CD4-positive, alpha-beta T cell treated with Interferon alpha-2 for 1 hour (primary cell): ENCODE measurements around the gene CNDP1.
"Not testable (repeated sequence)": the region's sequence is repeated elsewhere in the genome, so short reads cannot be mapped to it uniquely, and the experiment has no call there.

Source experiments
- DNase-seq, 2 donors: peaks; one replicate each; pipeline ENCODE4 v3.0.0-alpha.2; 2020 to 2022

Gene CNDP1

GRCh38 chr18:74549591-74550104, 15.3 kb downstream of the CNDP1 start:
- DNase-seq = no peak

DNA sequence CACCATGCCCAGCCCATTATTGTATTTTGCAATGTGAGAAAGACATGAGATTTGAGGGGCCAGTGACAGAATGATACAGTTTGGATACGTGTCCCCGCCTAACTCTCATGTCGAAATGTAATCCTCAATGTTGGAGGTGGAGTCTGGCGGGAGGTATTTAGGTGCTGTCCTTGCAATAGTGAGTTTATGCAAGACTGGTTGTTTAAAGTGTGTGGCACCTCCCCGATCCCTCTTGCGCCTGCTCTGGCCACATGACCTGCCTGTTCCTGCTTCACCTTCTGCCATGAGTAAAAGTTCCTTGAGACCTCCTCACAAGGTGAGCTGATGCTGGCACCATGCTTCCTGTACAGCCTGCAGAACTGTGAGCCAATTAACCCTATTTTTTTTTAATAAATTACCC, 16.6 kb downstream of the CNDP1 start:
- DNase-seq = no peak

- no peak for DNase-seq
Observed at GRCh38 chr18:74551452-74551851, 17.2 kb downstream of the CNDP1 start.

GRCh38 chr18:74551936-74552555, 17.7 kb downstream of the CNDP1 start:
- peak; percentile 74 to 77 for DNase-seq

GRCh38 chr18:74556126-74556525, 21.8 kb downstream of the CNDP1 start:
- DNase-seq = no peak

DNA sequence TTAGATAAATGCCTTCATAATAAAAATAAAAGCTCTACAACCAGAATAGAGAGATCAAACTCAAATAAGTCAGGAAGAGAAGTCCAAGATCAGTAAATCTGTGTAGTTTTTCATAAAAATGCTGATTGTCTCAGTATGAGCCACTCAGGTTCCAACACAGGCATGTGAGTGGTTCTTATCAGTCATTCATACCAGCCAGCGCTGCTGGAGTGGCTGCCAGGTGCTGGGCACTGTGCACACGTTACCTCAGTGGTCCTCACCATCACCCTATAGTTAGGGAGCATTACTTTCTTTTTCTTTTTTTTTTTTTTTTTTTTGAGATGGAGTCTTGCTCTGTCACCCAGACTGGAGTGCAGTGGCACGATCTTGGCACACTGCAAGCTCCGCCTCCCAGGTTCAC, 23.8 kb downstream of the CNDP1 start:
- no peak for DNase-seq

DNA sequence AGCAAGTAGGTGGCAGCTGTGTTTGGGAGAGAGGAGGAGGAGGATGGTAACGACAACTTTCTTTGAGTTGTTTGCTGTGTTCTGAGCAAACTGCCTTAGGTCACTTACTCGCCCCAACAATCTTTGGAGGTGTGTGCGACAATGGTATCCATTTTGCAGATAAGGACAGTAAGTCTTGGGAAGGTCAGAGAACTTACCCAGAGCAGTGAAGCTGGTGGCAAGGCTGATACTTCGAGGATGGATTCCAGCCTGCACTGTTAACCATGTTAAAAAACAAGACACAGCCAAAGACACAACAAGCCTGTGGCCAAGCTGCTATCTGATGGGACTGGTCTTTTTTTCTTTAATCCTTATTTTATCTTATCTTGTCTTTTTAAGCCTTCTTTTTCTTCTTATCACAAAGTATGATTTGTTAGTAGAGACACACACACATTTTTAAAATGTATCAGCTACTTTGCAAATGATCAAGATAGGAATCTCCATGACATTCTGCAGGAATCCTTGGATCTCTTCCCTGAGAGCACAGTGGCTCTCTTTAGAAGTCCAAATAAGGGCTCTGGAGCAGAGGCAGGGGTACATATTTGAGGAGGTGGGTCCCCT, 27.9 kb downstream of the CNDP1 start:
- DNase-seq = no peak

DNA sequence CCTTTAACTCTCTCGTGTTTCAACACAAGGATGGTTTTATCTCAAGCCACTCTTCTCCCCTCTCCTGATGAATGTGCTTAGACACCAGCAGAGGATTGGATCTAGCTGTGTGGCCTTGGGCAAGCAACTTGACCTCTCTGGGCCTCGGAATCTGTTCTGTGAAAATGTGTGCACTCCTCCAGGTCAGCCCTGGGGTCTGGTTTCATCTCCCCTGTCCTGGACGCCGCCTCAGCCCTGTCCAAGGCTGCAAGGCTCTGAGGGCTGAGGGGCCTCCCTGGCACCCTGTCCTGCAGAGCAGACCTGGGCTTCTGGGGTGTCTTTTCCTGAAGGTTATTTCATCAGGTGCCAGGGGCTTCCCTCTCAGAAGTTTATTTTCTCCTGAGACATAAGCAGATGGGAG, 28.5 kb downstream of the CNDP1 start:
- no peak for DNase-seq

GRCh38 chr18:74563999-74564398, 29.7 kb downstream of the CNDP1 start:
- DNase-seq = no peak

DNA sequence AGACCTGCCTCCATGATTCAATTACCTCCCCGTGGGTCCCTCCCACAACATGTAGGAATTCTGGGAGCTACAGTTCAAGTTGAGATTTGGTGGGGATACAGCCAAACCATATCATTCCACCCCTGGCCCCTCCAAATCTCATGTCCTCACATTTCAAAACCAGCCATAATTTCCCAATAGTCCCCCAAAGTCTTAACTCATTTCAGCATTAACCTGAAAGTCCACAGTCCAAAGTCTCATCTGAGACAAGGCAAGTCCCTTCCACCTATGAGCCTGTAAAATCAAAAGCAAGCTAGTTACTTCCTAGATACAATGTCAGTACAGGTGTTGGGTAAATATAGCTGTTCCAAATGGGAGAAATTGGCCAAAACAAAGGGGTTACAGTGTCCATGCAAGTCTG, 30.9 kb downstream of the CNDP1 start:
- not testable (repeated sequence) for DNase-seq

DNA sequence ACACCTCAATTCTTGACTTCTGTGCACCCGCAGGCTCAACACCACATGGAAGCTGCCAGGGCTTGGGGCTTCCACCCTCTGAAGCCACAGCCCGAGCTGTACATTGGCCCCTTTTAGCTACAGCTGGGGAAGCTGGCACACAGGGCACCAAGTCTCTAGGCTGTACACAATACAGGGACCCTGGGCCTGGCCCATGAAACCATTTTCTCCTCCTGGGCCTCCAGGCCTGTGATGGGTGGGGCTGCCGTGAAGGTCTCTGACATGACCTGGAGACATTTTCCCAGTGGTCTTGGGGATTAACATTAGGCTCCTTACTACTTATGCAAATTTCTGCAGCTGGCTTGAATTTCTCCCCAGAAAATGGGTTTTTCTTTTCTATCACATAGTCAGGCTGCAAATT, 31.7 kb downstream of the CNDP1 start:
- not testable (repeated sequence) for DNase-seq

- no peak for DNase-seq
Observed at GRCh38 chr18:74567822-74568221, 33.5 kb downstream of the CNDP1 start.

DNA sequence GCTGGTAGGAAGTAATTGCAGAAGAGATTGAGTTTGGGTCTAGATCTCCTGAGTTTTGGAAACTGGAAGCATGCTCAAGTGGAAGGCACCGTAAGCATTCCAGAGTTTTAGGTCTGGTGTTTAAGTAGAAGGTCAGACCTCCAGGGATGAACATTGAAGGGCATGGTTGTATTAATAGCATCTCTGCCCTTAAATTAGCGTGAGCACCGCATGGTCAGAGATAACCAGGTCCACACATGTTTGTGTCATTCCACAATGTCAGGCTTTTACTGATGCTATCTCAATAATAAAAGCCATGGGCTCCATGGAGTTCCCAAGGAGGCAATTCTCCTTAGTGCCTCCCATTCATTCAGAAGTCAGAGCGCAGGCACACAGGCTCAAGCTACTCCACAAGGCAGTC, 35.1 kb downstream of the CNDP1 start:
- no peak for DNase-seq

GRCh38 chr18:74570266-74570665, 36.0 kb downstream of the CNDP1 start:
- DNase-seq = no peak

DNA sequence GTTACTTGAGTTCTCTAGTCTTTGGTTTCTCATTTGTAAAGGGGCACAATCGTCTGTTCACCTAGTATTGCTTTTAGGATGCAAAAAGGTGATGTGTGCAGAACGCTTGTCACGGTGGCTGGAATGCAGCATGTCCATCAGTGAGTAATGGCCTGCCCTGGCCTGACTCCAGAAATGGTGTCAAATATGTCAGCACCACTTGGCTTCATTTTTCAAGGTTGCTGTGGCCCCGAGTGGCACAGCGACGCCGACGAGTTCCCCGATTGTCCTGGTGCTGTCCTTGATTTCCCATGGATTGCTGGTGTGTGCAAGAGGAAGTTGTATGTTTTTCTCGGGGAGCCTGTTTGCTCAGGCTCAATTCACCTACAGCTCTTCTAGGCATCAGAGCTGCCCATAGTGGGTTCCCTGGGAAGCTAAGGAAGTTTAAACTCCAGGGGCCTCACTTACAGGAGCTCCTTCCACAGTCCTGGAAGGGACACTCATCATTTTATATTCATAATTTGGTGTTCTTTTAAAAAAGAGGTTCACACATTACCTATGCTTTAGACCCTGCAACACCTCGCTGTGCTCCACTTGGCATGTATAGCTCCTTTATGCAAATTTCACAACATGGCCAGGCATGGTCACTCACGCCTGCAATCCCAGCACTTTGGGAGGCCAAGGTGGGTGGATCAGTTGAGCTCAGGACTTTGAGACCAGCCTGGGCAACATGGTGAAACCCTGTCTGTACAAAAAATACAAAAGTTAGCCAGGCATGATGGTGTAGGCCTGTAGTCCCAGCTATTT, 37.8 kb downstream of the CNDP1 start:
- DNase-seq = no peak

GRCh38 chr18:74573053-74573452, 38.8 kb downstream of the CNDP1 start:
- DNase-seq = no peak

GRCh38 chr18:74574916-74575315, 40.6 kb downstream of the CNDP1 start:
- DNase-seq = no peak

GRCh38 chr18:74577019-74577418, 42.7 kb downstream of the CNDP1 start:
- no peak for DNase-seq

GRCh38 chr18:74579496-74580065, 45.3 kb downstream of the CNDP1 start:
- DNase-seq = no peak

DNA sequence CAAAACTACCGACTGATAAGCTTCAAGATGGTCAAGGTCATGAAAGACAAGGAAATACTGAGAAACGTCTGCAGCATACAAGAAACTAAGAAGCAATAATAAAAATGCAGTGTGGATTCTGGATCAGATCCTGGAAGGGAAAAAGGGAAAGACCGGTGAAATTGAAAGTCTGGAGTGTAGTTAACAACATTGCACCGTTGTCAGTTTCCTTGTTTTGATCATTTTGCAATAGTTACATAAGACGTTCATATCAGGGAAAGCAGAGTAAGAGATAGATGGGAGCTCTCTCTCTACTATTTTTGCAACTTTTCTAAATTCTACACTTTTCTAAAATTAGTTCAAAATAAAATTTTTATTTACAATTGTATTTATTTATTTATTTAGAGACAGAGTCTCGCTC, 48.3 kb downstream of the CNDP1 start:
- no peak for DNase-seq

GRCh38 chr18:74587441-74587840, 53.1 kb downstream of the CNDP1 start:
- no peak for DNase-seq

DNA sequence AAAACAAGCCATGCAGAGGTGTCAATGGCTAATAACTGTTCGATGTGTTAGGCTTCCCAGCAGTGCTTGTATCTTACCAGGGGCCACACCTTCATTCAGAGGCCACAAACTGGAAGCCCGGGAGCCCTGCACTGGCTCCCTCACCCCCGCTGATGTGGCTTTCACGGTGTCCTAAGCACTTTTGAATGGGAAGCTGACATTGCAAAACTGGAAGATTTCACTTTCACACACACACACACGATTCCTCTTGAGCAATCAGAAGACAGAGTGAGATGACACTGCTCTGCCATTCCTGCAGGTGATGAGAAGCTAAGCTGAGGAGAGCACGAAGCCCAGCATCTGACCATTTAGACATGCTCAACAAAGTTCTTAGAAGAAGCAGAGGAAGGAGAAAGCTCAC, 54.7 kb downstream of the CNDP1 start:
- DNase-seq = peak in 1 of 2 donors; percentile 26

GRCh38 chr18:74589811-74590210, 55.5 kb downstream of the CNDP1 start:
- DNase-seq = no peak

DNA sequence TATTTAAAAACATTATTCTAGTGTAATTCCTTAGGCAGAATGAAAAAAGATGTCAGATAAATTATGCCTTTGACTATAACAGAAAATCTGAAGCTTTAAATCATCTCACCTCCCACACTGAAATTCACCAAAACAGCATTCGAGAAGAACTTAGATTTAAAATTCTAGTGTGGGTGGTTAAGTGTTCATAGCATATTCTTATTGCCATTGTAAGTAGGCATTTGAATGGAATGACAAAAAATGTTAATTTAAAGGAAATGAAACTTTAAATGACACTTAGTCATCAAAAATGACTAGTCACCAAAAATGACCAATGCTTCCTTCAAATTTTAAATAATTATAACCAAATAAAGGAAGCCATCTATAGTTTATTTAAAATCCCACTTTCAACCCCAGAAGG, 56.4 kb downstream of the CNDP1 start:
- no peak for DNase-seq
